IMR-90 (cell line): ENCODE results near the gene CDC42BPA. TPM values are rescaled to one million over a fixed set of nuclear protein-coding genes. Genes with fewer than 3 reads are reported as not detected.

Source experiments
- ATAC-seq: fragments of 200-7000 bp; cut with Tn5 transposase; 2 replicates; pipeline ENCODE4 v1.9.1; 2020; ENCODE audit warnings: low read depth, mild to moderate bottlenecking, moderate library complexity
- BruUV-seq: library from RNA; stranded (reverse); fragments of 400-500 nt; replicated peaks from 2 replicates; lab custom pipeline; 2021; lab: Mats Ljungman, UMichigan
- CTCF ChIA-PET: fragments of 300-600 bp; formaldehyde crosslinking; extraction: SDS; loops from one replicate; lab custom pipeline; 2021; ENCODE audit warnings: antibody characterized with exemption; lab: Yijun Ruan, JAX
- POLR2A ChIA-PET: fragments of 300-600 bp; sonication (Branson Sonifier 250); formaldehyde crosslinking; loops from one replicate; lab custom pipeline; 2022; ENCODE audit warnings: antibody characterized with exemption; ENCODE audit not compliant: unreplicated experiment; lab: Charles Lee
- DNase-seq: peaks from one replicate; pipeline ENCODE4 v3.0.0; 2013
- H2AFZ ChIP-seq: replicated peaks from 2 replicates; pipeline ENCODE3; 2013; ENCODE audit warnings: low read length, mild to moderate bottlenecking; ENCODE audit not compliant: poor library complexity
- H2AK5ac ChIP-seq: 2 replicates; pipeline ENCODE4 v1.6.1; 2013; ENCODE audit warnings: low read depth, low read length, inconsistent platforms
- H2AK9ac ChIP-seq: replicated peaks from 2 replicates; pipeline ENCODE3; 2013; ENCODE audit warnings: mild to moderate bottlenecking, low read depth, low read length, moderate library complexity; ENCODE audit not compliant: poor library complexity
- H2BK120ac ChIP-seq: 2 replicates; pipeline ENCODE4 v1.6.1; 2013; ENCODE audit warnings: low read depth, low read length, inconsistent platforms
- H2BK15ac ChIP-seq: 3 replicates; pipeline ENCODE4 v1.6.1; 2013; ENCODE audit warnings: low read depth, low read length, inconsistent platforms
- H2BK20ac ChIP-seq: 2 replicates; pipeline ENCODE4 v1.6.1; 2013; ENCODE audit warnings: low read depth, mild to moderate bottlenecking, inconsistent platforms, low read length, moderate library complexity
- H2BK5ac ChIP-seq: 2 replicates; pipeline ENCODE4 v1.6.1; 2013; ENCODE audit warnings: mild to moderate bottlenecking, low read depth, low read length, inconsistent platforms; ENCODE audit not compliant: poor library complexity, severe bottlenecking
- H3K14ac ChIP-seq: replicated peaks from 2 replicates; pipeline ENCODE4 v1.6.1; 2013; ENCODE audit warnings: low read depth, low read length, inconsistent platforms
- H3K18ac ChIP-seq: 2 replicates; pipeline ENCODE4 v1.6.1; 2013; ENCODE audit warnings: low read depth, low read length, control low read depth
- H3K23ac ChIP-seq: 2 replicates; pipeline ENCODE4 v1.6.1; 2013; ENCODE audit warnings: low read depth, low read length, inconsistent platforms
- H3K27ac ChIP-seq: 2 replicates; pipeline ENCODE4 v1.5.1; 2013; ENCODE audit warnings: mild to moderate bottlenecking, control low read depth, low read length; ENCODE audit not compliant: insufficient read depth
- H3K27me3 ChIP-seq: 2 replicates; pipeline ENCODE4 v1.6.1; 2013; ENCODE audit warnings: low read length; ENCODE audit not compliant: control insufficient read depth, insufficient read depth
- H3K36me3 ChIP-seq: 2 replicates; pipeline ENCODE4 v1.6.1; 2013; ENCODE audit warnings: low read length, mixed read lengths; ENCODE audit not compliant: control insufficient read depth, insufficient read depth
- H3K4ac ChIP-seq: 2 replicates; pipeline ENCODE4 v1.6.1; 2013; ENCODE audit warnings: low read depth, low read length, inconsistent platforms
- H3K4me1 ChIP-seq: 2 replicates; pipeline ENCODE4 v1.6.1; 2013; ENCODE audit warnings: low read length, mixed read lengths; ENCODE audit not compliant: control insufficient read depth, insufficient read depth
- H3K4me2 ChIP-seq: 2 replicates; pipeline ENCODE4 v1.6.1; 2013; ENCODE audit warnings: low read depth, mild to moderate bottlenecking, control low read depth, low read length, moderate library complexity
- H3K4me3 ChIP-seq: 2 replicates; pipeline ENCODE4 v1.5.1; 2013; ENCODE audit warnings: low read depth, mild to moderate bottlenecking, control low read depth, low read length, moderate library complexity; ENCODE audit not compliant: insufficient read depth
- H3K56ac ChIP-seq: 2 replicates; pipeline ENCODE4 v1.6.1; 2013; ENCODE audit warnings: low read length, inconsistent platforms; ENCODE audit not compliant: insufficient read depth; ENCODE audit errors: extremely low read depth
- H3K79me1 ChIP-seq, 2 experiments: 2 replicates each; pipeline ENCODE4 v1.6.1; 2013; ENCODE audit warnings: low read length in 2 of 2, inconsistent platforms in 1 of 2, low read depth in 1 of 2
- H3K9ac ChIP-seq: 2 replicates; pipeline ENCODE4 v1.6.1; 2013; ENCODE audit warnings: low read depth, low read length, control low read depth
- H3K9me1 ChIP-seq: 2 replicates; pipeline ENCODE4 v1.6.1; 2013; ENCODE audit warnings: low read length, inconsistent platforms; ENCODE audit not compliant: insufficient read depth
- H3K9me3 ChIP-seq: 2 replicates; pipeline ENCODE4 v1.6.1; 2013; ENCODE audit warnings: low read length; ENCODE audit not compliant: control insufficient read depth, insufficient read depth
- H4K20me1 ChIP-seq: 2 replicates; pipeline ENCODE4 v1.6.1; 2013; ENCODE audit warnings: low read length, inconsistent platforms; ENCODE audit not compliant: insufficient read depth
- H4K5ac ChIP-seq: 2 replicates; pipeline ENCODE4 v1.6.1; 2013; ENCODE audit warnings: mild to moderate bottlenecking, low read depth, low read length, control low read depth
- H4K8ac ChIP-seq, 2 experiments: 2 replicates each; pipeline ENCODE4 v1.6.1; 2013; ENCODE audit warnings: low read depth in 2 of 2, low read length in 2 of 2, control low read depth in 1 of 2, inconsistent platforms in 1 of 2
- H4K91ac ChIP-seq: 2 replicates; pipeline ENCODE4 v1.6.1; 2013; ENCODE audit warnings: low read depth, low read length, inconsistent platforms; ENCODE audit not compliant: insufficient read depth
- BHLHE40 ChIP-seq: fragments of 150-350 bp; IDR thresholded peaks from 2 replicates; pipeline ENCODE4 v1.6.1; 2016; ENCODE audit warnings: mild to moderate bottlenecking, low read depth, low read length
- CEBPB ChIP-seq: IDR thresholded peaks from 2 replicates; pipeline ENCODE4 v1.6.1; 2012; ENCODE audit warnings: low read depth, low read length, improper control_type of control experiment
- CHD1 ChIP-seq: IDR thresholded peaks from 2 replicates; pipeline ENCODE4 v1.6.1; 2012; ENCODE audit warnings: low read depth, low read length, improper control_type of control experiment
- POLR2A ChIP-seq: IDR thresholded peaks from 2 replicates; pipeline ENCODE4 v1.6.1; 2012; ENCODE audit warnings: mild to moderate bottlenecking, low read depth, low read length
- RCOR1 ChIP-seq: IDR thresholded peaks from 2 replicates; pipeline ENCODE4 v1.6.1; 2012; ENCODE audit warnings: mild to moderate bottlenecking, low read length, improper control_type of control experiment; ENCODE audit not compliant: insufficient replicate concordance
- RFX5 ChIP-seq: IDR thresholded peaks from 2 replicates; pipeline ENCODE4 v1.8.0; 2012; ENCODE audit warnings: low read depth, mild to moderate bottlenecking, low read length, moderate library complexity
- WGBS, 2 experiments: methylation state at CpG; one replicate each; pipeline versions ENCODE4 v1.1.5 to v1.1.7; 2013; ENCODE audit warnings: missing lambda C conversion rate in 2 of 2; ENCODE audit not compliant: insufficient read length in 1 of 2; ENCODE audit errors: extremely low coverage in 2 of 2; 5-methylcytosine and 5-hydroxymethylcytosine counted together
- dilution Hi-C: fragments of 300-500 bp; cut with HindIII; formaldehyde crosslinking; loops from one replicate; pipeline ENCODE4 v1.14.3; 2018; ENCODE audit warnings: low sequenced_read_pairs; ENCODE audit not compliant: unreplicated experiment
- in situ Hi-C: fragments of 300-500 bp; cut with MboI; formaldehyde crosslinking; loops from 3 replicates; pipeline ENCODE4 v1.14.3; 2019; ENCODE audit warnings: low sequenced_read_pairs, inconsistent platforms, mixed read lengths
- intact Hi-C: fragments of 100-400 bp; cut with micrococcal nuclease; formaldehyde crosslinking; loops from 2 replicates; pipeline ENCODE4 v1.10.0; 2022
- polyA plus RNA-seq, 3 experiments: library from polyadenylated mRNA; depleted of rRNA; stranded (reverse); fragments of >200 nt; gene quantifications; 2 replicates each; pipeline ENCODE4 v1.2.3, GENCODE V29; 2012; ENCODE audit warnings: low replicate concordance in 1 of 3
- total RNA-seq: library from RNA; depleted of rRNA; stranded (reverse); fragments of >200 nt; gene quantifications from 2 replicates; pipeline ENCODE4 v1.2.3, GENCODE V29; 2012
- TF ChIP-seq, protein P1 (sequence below): conservative IDR thresholded peaks from 2 replicates; pipeline ENCODE4 v1.5.1; 2012; ENCODE audit warnings: mild to moderate bottlenecking, low read depth, low read length, improper control_type of control experiment

The CDC42BPA gene
- total and polyA plus RNA-seq, 2 of the 4 experiments (the other 2 are of a cell fraction), result 9.4 to 27.8 TPM

DNA sequence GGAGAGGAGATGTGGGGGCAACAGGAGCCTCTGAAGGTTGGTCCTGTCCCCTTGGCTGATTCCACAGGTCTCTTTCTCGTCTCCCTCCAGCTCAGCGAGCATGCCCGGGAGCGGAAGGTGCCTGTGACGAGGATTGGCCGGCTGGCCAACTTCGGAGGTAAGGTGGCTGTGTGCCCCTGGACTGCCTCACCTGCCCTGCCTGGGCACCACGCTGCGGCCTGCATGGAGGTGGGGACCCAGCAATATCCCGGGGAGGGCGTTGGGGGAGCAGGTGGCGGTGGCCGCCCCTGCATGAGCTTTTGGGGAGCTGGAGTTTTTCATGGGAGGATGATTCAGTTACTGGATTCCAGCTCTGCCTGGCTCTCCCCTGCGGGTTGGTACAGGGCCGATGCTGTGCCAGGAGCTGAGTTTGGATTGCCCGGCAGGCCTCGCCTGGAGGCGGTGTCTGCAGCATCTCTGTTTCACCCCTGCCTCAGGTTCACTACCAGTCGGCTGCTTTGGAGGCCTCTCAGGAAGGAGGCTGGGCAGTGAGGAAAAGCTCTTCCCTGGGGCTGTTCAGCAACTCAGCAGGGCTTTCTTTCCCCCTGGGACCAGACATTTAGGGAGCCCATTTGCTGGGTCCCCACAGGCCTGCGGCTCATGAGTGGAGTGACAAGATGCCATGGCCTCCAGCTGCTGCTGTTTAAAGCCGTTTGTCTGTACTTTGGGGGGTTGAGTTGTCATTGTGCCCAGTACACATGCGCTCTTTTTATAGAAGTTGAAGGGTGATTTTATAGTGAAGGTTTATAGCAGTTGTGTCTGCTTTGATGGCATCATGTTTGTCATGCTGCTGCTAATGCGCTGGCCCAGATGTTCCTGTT lies 352.5 kb downstream of the CDC42BPA start:
- TF ChIP-seq CHD1, result no peak
- TF ChIP-seq CEBPB, result no peak
- no peak for TF ChIP-seq RCOR1
- no peak for TF ChIP-seq RFX5
- TF ChIP-seq, protein P1, sequence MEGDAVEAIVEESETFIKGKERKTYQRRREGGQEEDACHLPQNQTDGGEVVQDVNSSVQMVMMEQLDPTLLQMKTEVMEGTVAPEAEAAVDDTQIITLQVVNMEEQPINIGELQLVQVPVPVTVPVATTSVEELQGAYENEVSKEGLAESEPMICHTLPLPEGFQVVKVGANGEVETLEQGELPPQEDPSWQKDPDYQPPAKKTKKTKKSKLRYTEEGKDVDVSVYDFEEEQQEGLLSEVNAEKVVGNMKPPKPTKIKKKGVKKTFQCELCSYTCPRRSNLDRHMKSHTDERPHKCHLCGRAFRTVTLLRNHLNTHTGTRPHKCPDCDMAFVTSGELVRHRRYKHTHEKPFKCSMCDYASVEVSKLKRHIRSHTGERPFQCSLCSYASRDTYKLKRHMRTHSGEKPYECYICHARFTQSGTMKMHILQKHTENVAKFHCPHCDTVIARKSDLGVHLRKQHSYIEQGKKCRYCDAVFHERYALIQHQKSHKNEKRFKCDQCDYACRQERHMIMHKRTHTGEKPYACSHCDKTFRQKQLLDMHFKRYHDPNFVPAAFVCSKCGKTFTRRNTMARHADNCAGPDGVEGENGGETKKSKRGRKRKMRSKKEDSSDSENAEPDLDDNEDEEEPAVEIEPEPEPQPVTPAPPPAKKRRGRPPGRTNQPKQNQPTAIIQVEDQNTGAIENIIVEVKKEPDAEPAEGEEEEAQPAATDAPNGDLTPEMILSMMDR, result no peak
- no peak for TF ChIP-seq BHLHE40
- no peak for TF ChIP-seq POLR2A
- in situ Hi-C loops (no loop called here), dilution Hi-C loops (no loop called here), intact Hi-C loops (loop anchor here (10.0 kb wide), 1 partner anchor 61 kb away; no protein-coding TSS in a partner anchor)
- H2AK5ac ChIP-seq, result no peak overlapping the region
- peaks cover 1% of the 10 kb centered on the region; the same call in 1 of the 2 replicates for H3K36me3 ChIP-seq
- H3K4me3 ChIP-seq, result no peak overlapping the region
- H4K5ac ChIP-seq, result no peak overlapping the region
- 0 out of 2 replicates have a peak, but pooled peaks cover 1% of the 10 kb centered on the region for H3K9me3 ChIP-seq
- H3K4me1 ChIP-seq, result no peaks in the 10 kb centered on the region
- H2BK20ac ChIP-seq, result no peak overlapping the region
- POLR2A ChIA-PET, result no interaction called here
- no peaks in the 10 kb centered on the region for H4K20me1 ChIP-seq
- H2BK15ac ChIP-seq, result no peak overlapping the region
- DNase-seq, result no peak
- H3K4ac ChIP-seq, result no peak overlapping the region
- H4K8ac ChIP-seq, result no peak overlapping the region
- H3K79me1 ChIP-seq, result no peaks in the 10 kb centered on the region
- H3K9ac ChIP-seq, result no peak overlapping the region
- no peak overlapping the region for H3K56ac ChIP-seq
- H2BK120ac ChIP-seq, result no peak overlapping the region
- ATAC-seq, result no peak
- no peak overlapping the region for H3K27ac ChIP-seq
- H3K27me3 ChIP-seq, result no peaks in the 10 kb centered on the region
- no peak overlapping the region for H3K18ac ChIP-seq
- H2AK9ac ChIP-seq, result no peak overlapping the region
- no TSS peak for BruUV-seq
- H2BK5ac ChIP-seq, result no peak overlapping the region
- no peak overlapping the region for H4K91ac ChIP-seq
- H3K23ac ChIP-seq, result no peak overlapping the region
- H3K14ac ChIP-seq, result no peak overlapping the region
- no peak overlapping the region for H2AFZ ChIP-seq
- CTCF ChIA-PET, result no interaction called here
- WGBS, 2 experiments, result 90% methylated on average over 7 of the region's 23 CpGs; no CpG with 5 or more reads in 1 of the 2 experiments
- H3K4me2 ChIP-seq, result no peak overlapping the region
- H3K9me1 ChIP-seq, result no peaks in the 10 kb centered on the region
